ENCODE measurements around the gene MYO15A. TPM values are rescaled to one million over a fixed set of nuclear protein-coding genes. Genes with fewer than 3 reads are reported as not detected.

Gene MYO15A
- polyA plus RNA-seq, 3 donors = 0.31 to 4.4 (median 0.56) TPM

GRCh38 chr17:18146980-18147379, 38.4 kb downstream of the MYO15A start:
- no peak overlapping the region for H3K27ac ChIP-seq (ENCODE audit: low read depth in 1 of 2, low read length in 2 of 2)
- Mint-ChIP-seq H3K27ac (no peak overlapping the region), H3K27me3 (ENCODE audit: low read depth in 3 of 3) (peaks cover 5 to 12% (median 5%) of the 10 kb centered on the region in 3 donors), H3K9me3 (peaks cover 0 to 2% (median 0%) of the 10 kb centered on the region in 7 donors), H3K36me3 (no peaks in the 10 kb centered on the region), H3K4me1 (peaks cover 2% of the 10 kb centered on the region), H3K4me3 (no peak overlapping the region)
- H3K9me3 ChIP-seq (replicated peaks in 1 of 2; ENCODE audit: control insufficient read depth in 1 of 2, insufficient read depth in 1 of 2, low read length in 2 of 2) = no peaks in the 10 kb centered on the region
- TF ChIP-seq CTCF (IDR thresholded peaks at IDR 0.05) = no peak
- H3K79me2 ChIP-seq (ENCODE audit: insufficient read depth, low read length) = no peaks in the 10 kb centered on the region
- no peak overlapping the region for H3K9ac ChIP-seq (ENCODE audit: insufficient read depth, low read length, poor library complexity, severe bottlenecking)
- no peaks in the 10 kb centered on the region for H3K27me3 ChIP-seq (ENCODE audit: control insufficient read depth in 2 of 2, insufficient read depth in 2 of 2, low read length in 2 of 2)
- no peak overlapping the region for H3K4me2 ChIP-seq (replicated peaks; ENCODE audit: extremely low read depth, low read length, poor library complexity, severe bottlenecking)
- no peak for DNase-seq
- H3K36me3 ChIP-seq (replicated peaks in 1 of 2; ENCODE audit: control insufficient read depth in 1 of 2, insufficient read depth in 2 of 2, low read length in 2 of 2) = no peaks in the 10 kb centered on the region
- H3K4me3 ChIP-seq (replicated peaks in 1 of 3; ENCODE audit: low read depth in 2 of 3, low read length in 3 of 3) = no peak overlapping the region
- no peak overlapping the region for H2AFZ ChIP-seq (ENCODE audit: insufficient read depth, low read depth, low read length, poor library complexity, severe bottlenecking)
- intact Hi-C loops (cut with micrococcal nuclease) = loop anchor here in 1 of 2 donors (5.0 kb wide), 1 partner anchor 40 kb away; no protein-coding TSS in a partner anchor
- no peaks in the 10 kb centered on the region for H4K20me1 ChIP-seq (ENCODE audit: insufficient read depth, low read length)
- 85% methylated on average over 1 of the region's 3 CpGs for WGBS (ENCODE audit: insufficient coverage)
- no peaks in the 10 kb centered on the region for H3K4me1 ChIP-seq (ENCODE audit: control insufficient read depth in 1 of 2, insufficient read depth in 2 of 2, low read length in 2 of 2)

GRCh38 chr17:18148586-18148985, 40.0 kb downstream of the MYO15A start:
- Histone ChIP-seq H3K4me3 (replicated peaks in 1 of 3; ENCODE audit: low read depth in 2 of 3, low read length in 3 of 3) (no peak overlapping the region), H3K36me3 (replicated peaks in 1 of 2; ENCODE audit: control insufficient read depth in 1 of 2, insufficient read depth in 2 of 2, low read length in 2 of 2) (no peaks in the 10 kb centered on the region), H3K4me2 (replicated peaks; ENCODE audit: extremely low read depth, low read length, poor library complexity, severe bottlenecking) (no peak overlapping the region), H3K79me2 (ENCODE audit: insufficient read depth, low read length) (no peaks in the 10 kb centered on the region), H3K9me3 (replicated peaks in 1 of 2; ENCODE audit: control insufficient read depth in 1 of 2, insufficient read depth in 1 of 2, low read length in 2 of 2) (no peaks in the 10 kb centered on the region), H3K27me3 (ENCODE audit: control insufficient read depth in 2 of 2, insufficient read depth in 2 of 2, low read length in 2 of 2) (no peaks in the 10 kb centered on the region), H4K20me1 (ENCODE audit: insufficient read depth, low read length) (no peaks in the 10 kb centered on the region), H3K9ac (ENCODE audit: insufficient read depth, low read length, poor library complexity, severe bottlenecking) (no peak overlapping the region), H3K4me1 (ENCODE audit: control insufficient read depth in 1 of 2, insufficient read depth in 2 of 2, low read length in 2 of 2) (peaks cover 8% of the 10 kb centered on the region in 2 donors), H2AFZ (ENCODE audit: insufficient read depth, low read depth, low read length, poor library complexity, severe bottlenecking) (no peak overlapping the region), H3K27ac (ENCODE audit: low read depth in 1 of 2, low read length in 2 of 2) (no peak overlapping the region)
- peaks cover 0 to 2% (median 0%) of the 10 kb centered on the region in 7 donors for H3K9me3 Mint-ChIP-seq
- H3K27ac Mint-ChIP-seq = no peak overlapping the region
- peaks cover 3 to 9% (median 8%) of the 10 kb centered on the region in 3 donors for H3K27me3 Mint-ChIP-seq (ENCODE audit: low read depth in 3 of 3)
- no peaks in the 10 kb centered on the region for H3K36me3 Mint-ChIP-seq
- 95% methylated on average over 7 of the region's 7 CpGs for WGBS (ENCODE audit: insufficient coverage)
- no peak for DNase-seq
- peaks cover 13% of the 10 kb centered on the region for H3K4me1 Mint-ChIP-seq
- H3K4me3 Mint-ChIP-seq = no peak overlapping the region
- intact Hi-C loops (cut with micrococcal nuclease) = loop anchor here in 1 of 2 donors (5.0 kb wide), 1 partner anchor 39 kb away; no protein-coding TSS in a partner anchor
- TF ChIP-seq CTCF (IDR thresholded peaks at IDR 0.05) = no peak

Data from CD14-positive monocyte (primary cell).